Measurements from ENCODE around the gene TIMM13. TPM values are rescaled to one million over a fixed set of nuclear protein-coding genes. Genes with fewer than 3 reads are reported as not detected.

TIMM13 gene
- total and polyA plus RNA-seq, 12 donors, result 54.2 to 116 (median 68.6) TPM

DNA sequence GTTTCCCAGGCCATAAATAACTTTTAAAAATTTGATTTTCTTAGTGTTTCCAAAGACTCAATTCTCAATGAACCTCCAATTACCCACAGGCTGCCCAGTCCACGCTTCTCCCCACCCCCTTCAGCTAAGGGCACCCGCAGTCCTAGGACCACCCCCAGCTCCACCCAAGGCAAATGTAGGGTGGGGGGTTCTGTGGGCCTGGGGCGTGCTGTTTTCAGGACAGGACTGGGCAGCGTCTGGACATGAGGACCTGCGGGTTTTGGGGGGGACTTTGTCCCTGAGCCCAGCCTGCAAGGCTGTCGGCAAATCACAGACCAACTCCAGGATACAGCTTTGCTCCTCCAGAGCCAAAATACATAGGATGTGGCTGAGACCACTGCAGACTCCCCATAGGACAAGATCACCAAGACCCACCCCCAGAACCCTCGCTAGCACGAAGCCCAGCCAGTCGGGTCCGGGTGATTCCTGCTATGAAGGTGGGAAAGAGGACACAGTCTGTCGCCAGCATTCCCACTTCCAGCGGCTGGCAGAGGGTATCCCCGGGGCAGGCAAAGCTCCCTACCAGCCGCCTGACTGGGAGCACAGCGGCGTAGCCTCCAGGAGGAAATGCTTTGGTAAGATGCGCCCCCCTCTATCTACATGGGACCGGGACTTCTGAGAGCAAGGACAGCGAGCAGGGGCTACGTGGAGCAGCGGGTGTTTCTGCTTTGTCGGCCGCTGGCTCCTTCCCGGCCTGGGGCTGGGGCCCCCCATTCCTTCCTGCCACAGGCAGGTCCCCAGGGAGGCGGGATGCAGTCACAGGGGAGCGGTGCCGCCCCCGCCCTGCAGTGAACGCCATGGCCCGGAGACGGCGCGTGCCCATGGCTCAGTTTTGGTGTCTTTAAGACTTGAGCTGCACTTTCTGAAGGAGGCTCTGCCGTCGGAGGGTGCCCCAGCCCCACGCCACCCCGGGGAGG is 1.6 kb upstream of the TIMM13 start:
- Histone ChIP-seq H3K4me3 (peak overlapping the region in 6 of 10 donors; percentile 71 to 99 (median 78)), H3K27me3 (no peaks in the 10 kb centered on the region), H3K27ac (peak overlapping the region in 5 of 10 donors; percentile 90 to 98 (median 98)), H3K36me3 (peaks cover 0 to 42% (median 14%) of the 10 kb centered on the region in 9 donors), H3K4me1 (peaks cover 10 to 42% (median 31%) of the 10 kb centered on the region in 9 donors), H3K9me3 (no peaks in the 10 kb centered on the region)
- DNase-seq, result no peak
- ATAC-seq, result no peak
- 59 to 65% methylated on average over 37 of the region's 37 CpGs for WGBS, 2 donors
- TF ChIP-seq, protein P1, sequence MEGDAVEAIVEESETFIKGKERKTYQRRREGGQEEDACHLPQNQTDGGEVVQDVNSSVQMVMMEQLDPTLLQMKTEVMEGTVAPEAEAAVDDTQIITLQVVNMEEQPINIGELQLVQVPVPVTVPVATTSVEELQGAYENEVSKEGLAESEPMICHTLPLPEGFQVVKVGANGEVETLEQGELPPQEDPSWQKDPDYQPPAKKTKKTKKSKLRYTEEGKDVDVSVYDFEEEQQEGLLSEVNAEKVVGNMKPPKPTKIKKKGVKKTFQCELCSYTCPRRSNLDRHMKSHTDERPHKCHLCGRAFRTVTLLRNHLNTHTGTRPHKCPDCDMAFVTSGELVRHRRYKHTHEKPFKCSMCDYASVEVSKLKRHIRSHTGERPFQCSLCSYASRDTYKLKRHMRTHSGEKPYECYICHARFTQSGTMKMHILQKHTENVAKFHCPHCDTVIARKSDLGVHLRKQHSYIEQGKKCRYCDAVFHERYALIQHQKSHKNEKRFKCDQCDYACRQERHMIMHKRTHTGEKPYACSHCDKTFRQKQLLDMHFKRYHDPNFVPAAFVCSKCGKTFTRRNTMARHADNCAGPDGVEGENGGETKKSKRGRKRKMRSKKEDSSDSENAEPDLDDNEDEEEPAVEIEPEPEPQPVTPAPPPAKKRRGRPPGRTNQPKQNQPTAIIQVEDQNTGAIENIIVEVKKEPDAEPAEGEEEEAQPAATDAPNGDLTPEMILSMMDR (IDR thresholded peaks at IDR 0.05), result no peak
- intact Hi-C loops (cut with DNase I), result no loop called here

DNA sequence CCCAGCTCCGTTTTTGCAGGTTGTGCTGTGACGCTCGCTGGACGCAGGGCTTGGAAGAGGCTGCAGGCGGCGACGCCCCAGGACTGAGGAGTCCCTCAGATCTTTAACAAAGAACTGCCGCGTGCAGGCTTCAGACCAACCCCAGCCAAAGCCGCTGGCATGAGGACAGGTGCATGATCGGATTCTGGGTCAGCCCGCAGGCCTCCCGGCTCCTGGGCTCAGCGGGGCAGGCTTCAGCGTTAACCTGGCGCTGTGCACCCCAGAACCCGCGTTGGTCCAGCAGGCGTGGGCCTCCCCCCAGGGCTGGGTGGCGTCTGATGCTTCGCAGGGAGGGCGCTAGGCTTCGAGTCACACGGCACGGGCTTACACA is 920 bp upstream of the TIMM13 start:
- H3K4me3 ChIP-seq, result peak overlapping the region; percentile 71 to 99 (median 84)
- H3K9me3 ChIP-seq, result no peaks in the 10 kb centered on the region
- 23 to 27% methylated on average over 25 of the region's 25 CpGs for WGBS, 2 donors
- H3K27ac ChIP-seq, result peak overlapping the region; percentile 90 to 100 (median 98)
- H3K36me3 ChIP-seq, result peaks cover 0 to 43% (median 11%) of the 10 kb centered on the region in 9 donors
- ATAC-seq, result peak in 4 of 8 donors; percentile 4 to 34 (median 17)
- H3K27me3 ChIP-seq, result no peaks in the 10 kb centered on the region
- DNase-seq, result no peak
- peaks cover 13 to 46% (median 35%) of the 10 kb centered on the region in 9 donors for H3K4me1 ChIP-seq
- intact Hi-C loops (cut with DNase I), result no loop called here
- TF ChIP-seq, protein P1 (IDR thresholded peaks at IDR 0.05), result no peak

DNA sequence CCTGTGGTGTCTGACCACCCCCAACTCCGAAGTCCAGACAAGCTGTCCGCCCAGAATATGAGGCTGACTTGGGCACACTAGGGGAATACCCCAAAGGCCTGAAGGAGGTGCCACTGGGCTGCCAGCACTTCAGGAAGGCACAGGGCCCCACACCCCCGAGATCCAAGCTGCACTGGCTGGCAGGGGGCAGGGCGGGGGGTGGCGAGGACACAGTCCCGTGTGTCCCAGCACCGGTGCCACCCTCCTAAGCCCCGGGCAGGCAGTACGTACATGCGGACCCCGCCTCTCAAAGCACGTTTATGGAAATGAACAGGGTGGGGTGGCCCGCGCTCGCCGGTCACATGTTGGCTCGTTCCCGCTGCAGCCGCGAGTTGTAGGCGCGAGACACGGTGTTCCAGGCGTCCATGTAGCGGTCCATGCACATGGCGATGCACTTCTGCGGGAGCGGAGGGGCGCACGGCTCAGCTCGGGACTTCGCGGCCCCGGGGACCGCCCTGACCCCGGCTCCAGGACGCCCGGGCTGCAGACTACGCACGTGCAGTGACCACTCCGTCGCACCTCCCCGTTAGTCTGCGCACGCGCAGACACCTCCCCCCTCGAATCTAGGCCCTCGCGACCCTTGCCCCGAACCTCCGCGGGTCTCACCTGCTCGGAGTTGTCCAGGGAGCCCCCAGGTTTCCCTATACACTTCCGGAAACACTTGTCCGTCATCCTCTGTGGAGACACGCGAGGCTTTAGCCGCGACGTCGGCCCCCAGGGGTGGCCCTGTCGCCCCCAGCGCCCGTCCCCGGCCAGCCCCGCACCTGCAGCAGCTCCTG is 566 bp downstream of the TIMM13 start:
- WGBS, 2 donors, result 6 to 7% methylated on average over 64 to 66 of the region's 66 CpGs
- peak overlapping the region; percentile 71 to 99 (median 84) for H3K4me3 ChIP-seq
- ATAC-seq, result peak in 5 of 8 donors; percentile 2 to 35 (median 9)
- peaks cover 13 to 55% (median 35%) of the 10 kb centered on the region in 9 donors for H3K4me1 ChIP-seq
- TF ChIP-seq, protein P1 (IDR thresholded peaks at IDR 0.05), result no peak
- H3K27ac ChIP-seq, result peak overlapping the region; percentile 90 to 100 (median 98)
- intact Hi-C loops (cut with DNase I), result no loop called here
- peaks cover 0 to 39% (median 11%) of the 10 kb centered on the region in 9 donors for H3K36me3 ChIP-seq
- no peaks in the 10 kb centered on the region for H3K27me3 ChIP-seq
- H3K9me3 ChIP-seq, result no peaks in the 10 kb centered on the region
- peak in 1 of 2 donors; percentile 51 for DNase-seq

Data from heart right ventricle (tissue), 16 donors.